Endothelial cell (in vitro differentiated cells): Measurements from ENCODE around the gene PPP1R2. TPM values are rescaled to one million over a fixed set of nuclear protein-coding genes. Genes with fewer than 3 reads are reported as not detected.

Experiments used
- DNase-seq: peaks from one replicate; pipeline ENCODE4 v3.0.0; 2021; ENCODE audit warnings: low spot score
- H3K27ac Mint-ChIP-seq: one replicate; pipeline ENCODE4 v1.8.0; 2021; ENCODE audit warnings: mixed read lengths, inconsistent platforms; ENCODE audit not compliant: unreplicated experiment
- H3K27me3 Mint-ChIP-seq: one replicate; pipeline ENCODE4 v1.8.0; 2021; ENCODE audit warnings: mild to moderate bottlenecking, moderate library complexity, mixed read lengths, inconsistent platforms; ENCODE audit not compliant: unreplicated experiment
- H3K36me3 Mint-ChIP-seq: one replicate; pipeline ENCODE4 v1.8.0; 2021; ENCODE audit warnings: mild to moderate bottlenecking, low read depth, mixed read lengths, inconsistent platforms; ENCODE audit not compliant: unreplicated experiment
- H3K4me1 Mint-ChIP-seq: one replicate; pipeline ENCODE4 v1.8.0; 2021; ENCODE audit warnings: mild to moderate bottlenecking, mixed read lengths, inconsistent platforms; ENCODE audit not compliant: unreplicated experiment
- H3K4me3 Mint-ChIP-seq: one replicate; pipeline ENCODE4 v1.8.0; 2021; ENCODE audit warnings: mild to moderate bottlenecking, mixed read lengths, inconsistent platforms; ENCODE audit not compliant: unreplicated experiment
- H3K9me3 Mint-ChIP-seq: one replicate; pipeline ENCODE4 v1.8.0; 2021; ENCODE audit warnings: mixed read lengths, inconsistent platforms; ENCODE audit not compliant: unreplicated experiment
- total RNA-seq: library from RNA; stranded (reverse); fragmentation: NEBNext Ultra II Directional; extraction: Animal tissue kit (Norgen Biotek cat#: 25700); gene quantifications from one replicate; pipeline ENCODE4 v1.2.1, GENCODE V29; 2021; ENCODE audit not compliant: unreplicated experiment
- TF ChIP-seq, protein P1 (sequence below): fragments of 200-600 bp; sonication (generic); IDR thresholded peaks from one replicate; pipeline ENCODE4 v1.5.0; 2021; ENCODE audit warnings: antibody characterized with exemption; ENCODE audit not compliant: unreplicated experiment

The PPP1R2 gene
- total RNA-seq, 1 donor from 2014 or later: 29.7 TPM

- Mint-ChIP-seq H3K36me3 (no peaks in the 10 kb centered on the region), H3K27me3 (peaks cover 5% of the 10 kb centered on the region), H3K4me1 (peaks cover 12% of the 10 kb centered on the region), H3K27ac (no peak overlapping the region), H3K9me3 (no peaks in the 10 kb centered on the region), H3K4me3 (no peak overlapping the region)
- TF ChIP-seq, protein P1, sequence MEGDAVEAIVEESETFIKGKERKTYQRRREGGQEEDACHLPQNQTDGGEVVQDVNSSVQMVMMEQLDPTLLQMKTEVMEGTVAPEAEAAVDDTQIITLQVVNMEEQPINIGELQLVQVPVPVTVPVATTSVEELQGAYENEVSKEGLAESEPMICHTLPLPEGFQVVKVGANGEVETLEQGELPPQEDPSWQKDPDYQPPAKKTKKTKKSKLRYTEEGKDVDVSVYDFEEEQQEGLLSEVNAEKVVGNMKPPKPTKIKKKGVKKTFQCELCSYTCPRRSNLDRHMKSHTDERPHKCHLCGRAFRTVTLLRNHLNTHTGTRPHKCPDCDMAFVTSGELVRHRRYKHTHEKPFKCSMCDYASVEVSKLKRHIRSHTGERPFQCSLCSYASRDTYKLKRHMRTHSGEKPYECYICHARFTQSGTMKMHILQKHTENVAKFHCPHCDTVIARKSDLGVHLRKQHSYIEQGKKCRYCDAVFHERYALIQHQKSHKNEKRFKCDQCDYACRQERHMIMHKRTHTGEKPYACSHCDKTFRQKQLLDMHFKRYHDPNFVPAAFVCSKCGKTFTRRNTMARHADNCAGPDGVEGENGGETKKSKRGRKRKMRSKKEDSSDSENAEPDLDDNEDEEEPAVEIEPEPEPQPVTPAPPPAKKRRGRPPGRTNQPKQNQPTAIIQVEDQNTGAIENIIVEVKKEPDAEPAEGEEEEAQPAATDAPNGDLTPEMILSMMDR: no peak
- DNase-seq: no peak
These were observed 8.4 kb upstream of the PPP1R2 start for GRCh38 chr3:195551381-195551978.

DNA sequence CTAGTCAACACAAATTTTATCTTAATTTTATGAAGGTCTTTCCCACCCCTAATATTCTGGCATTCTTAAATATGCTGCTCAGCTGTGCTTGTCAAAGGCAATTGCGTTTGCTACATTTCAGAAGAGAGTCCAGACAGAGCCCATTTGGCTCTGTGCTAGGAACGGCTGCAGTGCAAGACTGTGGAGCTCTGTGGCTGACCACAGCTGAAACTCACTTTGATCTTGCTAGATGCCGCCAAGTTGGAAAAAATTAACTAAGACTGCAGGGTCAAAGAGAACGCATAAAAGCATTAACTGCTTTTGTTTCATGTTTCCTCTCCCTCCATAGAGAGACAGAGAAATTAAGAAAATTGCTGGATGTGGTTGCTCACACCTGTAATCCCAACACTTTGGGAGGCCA lies 7.6 kb upstream of the PPP1R2 start:
- Mint-ChIP-seq H3K27me3 (peaks cover 5% of the 10 kb centered on the region), H3K36me3 (no peaks in the 10 kb centered on the region), H3K9me3 (no peaks in the 10 kb centered on the region), H3K4me3 (no peak overlapping the region), H3K4me1 (peaks cover 13% of the 10 kb centered on the region), H3K27ac (no peak overlapping the region)
- TF ChIP-seq, protein P1: no peak
- DNase-seq: no peak

GRCh38 chr3:195549931-195550519 lies 6.9 kb upstream of the PPP1R2 start:
- H3K27me3 Mint-ChIP-seq: peaks cover 2% of the 10 kb centered on the region
- TF ChIP-seq, protein P1: no peak
- H3K36me3 Mint-ChIP-seq: no peaks in the 10 kb centered on the region
- DNase-seq: no peak
- H3K27ac Mint-ChIP-seq: peak overlapping the region; percentile 73
- peaks cover 17% of the 10 kb centered on the region for H3K4me1 Mint-ChIP-seq
- H3K4me3 Mint-ChIP-seq: no peak overlapping the region
- no peaks in the 10 kb centered on the region for H3K9me3 Mint-ChIP-seq

- Mint-ChIP-seq H3K9me3 (no peaks in the 10 kb centered on the region), H3K4me3 (no peak overlapping the region), H3K4me1 (peaks cover 25% of the 10 kb centered on the region), H3K27ac (no peak overlapping the region), H3K27me3 (peaks cover 4% of the 10 kb centered on the region), H3K36me3 (no peaks in the 10 kb centered on the region)
- DNase-seq: no peak
- TF ChIP-seq, protein P1: no peak
These were observed 5.9 kb upstream of the PPP1R2 start for GRCh38 chr3:195548987-195549386.

DNA sequence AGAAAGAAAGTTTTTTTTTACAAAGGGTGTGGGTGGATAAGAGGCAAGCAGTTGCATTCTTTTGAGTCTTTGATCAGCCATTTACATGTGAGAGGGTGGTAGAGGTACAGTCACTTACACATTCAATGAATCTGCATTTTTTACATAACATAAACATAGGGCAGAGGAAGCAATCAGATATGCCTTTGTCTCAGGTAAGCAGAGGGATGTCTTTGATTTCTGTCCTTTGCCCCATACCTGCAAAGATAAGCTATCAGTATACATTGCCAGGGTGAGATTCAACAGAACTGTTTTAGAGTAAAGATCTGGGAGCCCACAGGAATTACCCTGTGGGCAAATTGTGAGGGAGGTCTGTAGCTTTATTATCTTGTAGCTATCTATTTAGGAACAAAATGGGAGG lies 5.4 kb upstream of the PPP1R2 start:
- H3K9me3 Mint-ChIP-seq: no peaks in the 10 kb centered on the region
- H3K27me3 Mint-ChIP-seq: peaks cover 4% of the 10 kb centered on the region
- no peak overlapping the region for H3K4me3 Mint-ChIP-seq
- no peak overlapping the region for H3K27ac Mint-ChIP-seq
- H3K4me1 Mint-ChIP-seq: peaks cover 28% of the 10 kb centered on the region
- TF ChIP-seq, protein P1: no peak
- H3K36me3 Mint-ChIP-seq: no peaks in the 10 kb centered on the region
- DNase-seq: no peak
